K562 (cell line): Measurements from ENCODE around the gene CCDC148. TPM values are rescaled to one million over a fixed set of nuclear protein-coding genes. Genes with fewer than 3 reads are reported as not detected.

Source experiments
- ATAC-seq: fragments of 200-7000 bp; cut with Tn5 transposase; 3 replicates; pipeline ENCODE4 v1.9.1; 2020; ENCODE audit warnings: moderate library complexity
- BruUV-seq: library from RNA; stranded (reverse); fragments of 400-500 nt; replicated peaks from 2 replicates; lab custom pipeline; 2021; lab: Mats Ljungman, UMichigan
- CTCF ChIA-PET: fragments of 300-600 bp; formaldehyde crosslinking; extraction: SDS; loops from one replicate; lab custom pipeline; 2021; ENCODE audit warnings: low intra/inter-chr PET ratio; lab: Yijun Ruan, JAX
- POLR2A ChIA-PET: fragments of 300-600, 350-650 bp; sonication (Branson Sonifier 250); formaldehyde crosslinking; extraction: SDS; loops from one replicate; lab custom pipeline; 2021; ENCODE audit warnings: antibody characterized with exemption, inconsistent platforms; lab: Yijun Ruan, JAX
- DNase-seq, 4 experiments: peaks; one replicate each; pipeline versions ENCODE4 v3.0.0 to v3.0.0-alpha.2; 2011 to 2018; ENCODE audit warnings: low spot score in 3 of 4, mixed read lengths in 3 of 4; ENCODE audit errors: extremely low read depth in 1 of 4
- FAIRE-seq: peaks from 2 replicates; lab custom pipeline; 2011; peaks lifted over from hg19 to GRCh38; lab: Jason Lieb, UNC
- H2AFZ ChIP-seq: 2 replicates; pipeline ENCODE4 v1.6.0; 2011; ENCODE audit warnings: low read depth, low read length, control low read depth, inconsistent platforms
- H3K27ac ChIP-seq: fragments of 200-600 bp; 3 replicates; pipeline ENCODE4 v1.8.0; 2011; ENCODE audit warnings: low read depth, mild to moderate bottlenecking, control low read depth, inconsistent platforms, low read length, moderate library complexity, mixed read lengths; ENCODE audit errors: extremely low read depth
- H3K27me3 ChIP-seq, 2 experiments: fragments of 300-600 bp in 1 of 2; 2 replicates in 1 of 2; 3 replicates in 1 of 2; pipeline versions ENCODE4 v1.6.0 to v1.8.0; 2011; ENCODE audit warnings: inconsistent platforms in 2 of 2, low read length in 2 of 2, mild to moderate bottlenecking in 1 of 2, mixed read lengths in 1 of 2, moderate library complexity in 1 of 2; ENCODE audit not compliant: control insufficient read depth in 2 of 2, insufficient read depth in 2 of 2
- H3K36me3 ChIP-seq: fragments of 300-600 bp; 3 replicates; pipeline ENCODE4 v1.8.0; 2011; ENCODE audit warnings: mild to moderate bottlenecking, low read length, inconsistent platforms; ENCODE audit not compliant: control insufficient read depth, insufficient read depth
- H3K4me1 ChIP-seq, 2 experiments: fragments of 200-600 bp in 1 of 2; replicated peaks in 1 of 2; 2 replicates in 1 of 2; 3 replicates in 1 of 2; pipeline versions ENCODE4 v1.5.1 to v1.8.0; 2011; ENCODE audit warnings: inconsistent platforms in 2 of 2, low read length in 2 of 2, mild to moderate bottlenecking in 1 of 2, mixed read lengths in 1 of 2, moderate library complexity in 1 of 2; ENCODE audit not compliant: control insufficient read depth in 2 of 2, insufficient read depth in 2 of 2
- H3K4me2 ChIP-seq: 2 replicates; pipeline ENCODE4 v1.6.1; 2011; ENCODE audit warnings: low read length, control low read depth, inconsistent platforms, mixed read lengths; ENCODE audit not compliant: insufficient read depth
- H3K4me3 ChIP-seq: fragments of 200-600 bp; sonication (generic), shearing (Covaris generic); 2 replicates; pipeline ENCODE4 v1.5.1; 2016; ENCODE audit warnings: control low read depth, inconsistent platforms
- H3K79me2 ChIP-seq: fragments of 200-600 bp; 3 replicates; pipeline ENCODE4 v1.8.0; 2011; ENCODE audit warnings: low read length, inconsistent platforms; ENCODE audit not compliant: control insufficient read depth, insufficient read depth
- H3K9ac ChIP-seq, 2 experiments: 2 replicates each; pipeline versions ENCODE4 v1.6.0 to v1.6.1; 2011; ENCODE audit warnings: low read depth in 2 of 2, low read length in 2 of 2, control low read depth in 1 of 2, inconsistent platforms in 1 of 2, mild to moderate bottlenecking in 1 of 2, mixed read lengths in 1 of 2; ENCODE audit not compliant: insufficient read depth in 1 of 2
- H3K9me1 ChIP-seq: one replicate; pipeline ENCODE4 v1.6.0; 2011; ENCODE audit warnings: inconsistent platforms, mild to moderate bottlenecking, low read length, moderate library complexity; ENCODE audit not compliant: control insufficient read depth, insufficient read depth
- H3K9me3 ChIP-seq: replicated peaks from 2 replicates; pipeline ENCODE4 v1.5.1; 2011; ENCODE audit warnings: low read depth, low read length, inconsistent platforms; ENCODE audit not compliant: control insufficient read depth, insufficient read depth
- H4K20me1 ChIP-seq: replicated peaks from 2 replicates; pipeline ENCODE4 v1.6.1; 2011; ENCODE audit warnings: low read length, inconsistent platforms, mixed read lengths; ENCODE audit not compliant: control insufficient read depth, insufficient read depth
- DDX20 ChIP-seq: fragments of 450-650 bp; IDR thresholded peaks from 2 replicates; pipeline ENCODE4 v1.6.1; 2016; ENCODE audit warnings: missing genetic modification characterization, low read depth, mild to moderate bottlenecking, missing compliant biosample characterization, moderate library complexity
- E2F1 ChIP-seq: sonication (generic); formaldehyde crosslinking; IDR thresholded peaks from 2 replicates; pipeline ENCODE4 v1.8.1; 2023; ENCODE audit warnings: mild to moderate bottlenecking, missing genetic modification reagents, moderate library complexity
- ELF1 ChIP-seq: fragments of 200-800 bp; sonication (Bioruptor generic); IDR thresholded peaks from 2 replicates; pipeline ENCODE4 v1.6.1; 2016; ENCODE audit warnings: missing genetic modification characterization, missing compliant biosample characterization
- SRSF3 ChIP-seq: fragments of 200-400 bp; formaldehyde crosslinking; IDR thresholded peaks from 2 replicates; pipeline ENCODE4 v1.6.1; 2016; ENCODE audit warnings: mild to moderate bottlenecking, low read length, moderate library complexity; ENCODE audit not compliant: insufficient read depth
- WGBS: fragments of 100-300 bp; shearing (Covaris generic); methylation state at CpG from one replicate; pipeline ENCODE4 v1.1.6; 2016; ENCODE audit warnings: low coverage, mixed read lengths; ENCODE audit not compliant: insufficient coverage; ENCODE audit errors: missing lambda C conversion rate; 5-methylcytosine and 5-hydroxymethylcytosine counted together
- in situ Hi-C: fragments of 300-500 bp; cut with MboI; formaldehyde crosslinking; loops from 4 replicates; pipeline ENCODE4 v1.15.0; 2018; ENCODE audit warnings: inconsistent platforms, mixed read lengths
- intact Hi-C: fragments of 100-400 bp; cut with micrococcal nuclease; formaldehyde crosslinking; loops from 2 replicates; pipeline ENCODE4 v1.14.2; 2022
- polyA plus RNA-seq, 8 experiments: library from polyadenylated mRNA; depleted of rRNA in 4 of 8; stranded (reverse) in 5 of 8; unstranded in 3 of 8; fragments of >200 nt; fragmentation: Nextera tagmentation in 2 of 8; fragmentation: Illumina TruSeq in 1 of 8; extraction: Ambion mirVana in 2 of 8; extraction: Trizol in 1 of 8; gene quantifications; 2 replicates each; pipeline versions ENCODE4 v1.2.1 to v1.2.3, GENCODE V29; 2011 to 2014; ENCODE audit warnings: inconsistent platforms in 1 of 8, missing spikeins in 1 of 8
- total RNA-seq, 7 experiments: library from RNA; depleted of rRNA in 6 of 7; stranded (reverse); fragments of >200 nt in 6 of 7; fragmentation: Illumina TruSeq in 2 of 7; extraction: Trizol in 2 of 7; gene quantifications; 2 replicates each; pipeline versions ENCODE4 v1.2.1 to v1.2.3, GENCODE V29; 2011 to 2021; ENCODE audit warnings: low replicate concordance in 1 of 7
- TF ChIP-seq, protein P1 (sequence below), 2 experiments: IDR thresholded peaks; 2 replicates each; pipeline ENCODE4 v1.6.1; 2011; ENCODE audit warnings: borderline replicate concordance in 1 of 2, control low read depth in 1 of 2, low read depth in 1 of 2, low read length in 1 of 2, mild to moderate bottlenecking in 1 of 2, mixed read lengths in 1 of 2, moderate library complexity in 1 of 2; ENCODE audit not compliant: insufficient read depth in 1 of 2, insufficient read length in 1 of 2, poor library complexity in 1 of 2, severe bottlenecking in 1 of 2; ENCODE audit errors: extremely low read depth in 1 of 2
- TF ChIP-seq, protein P2 (sequence below), 2 experiments: fragments of 450-650 bp; IDR thresholded peaks; 2 replicates each; pipeline ENCODE4 v1.6.1; 2018; ENCODE audit warnings: mild to moderate bottlenecking in 2 of 2, low read depth in 1 of 2; ENCODE audit not compliant: partially characterized antibody in 2 of 2
- TF ChIP-seq, protein P3 (sequence below): fragments of 250-450 bp; sonication (Bioruptor Pico); IDR thresholded peaks from 2 replicates; pipeline ENCODE4 v1.8.0; 2022; ENCODE audit warnings: moderate library complexity, mild to moderate bottlenecking, inconsistent platforms
- TF ChIP-seq, protein P4 (sequence below): fragments of 250-450 bp; sonication (Bioruptor Pico); IDR thresholded peaks from 2 replicates; pipeline ENCODE4 v1.5.0; 2021

Gene CCDC148
- total and polyA plus RNA-seq, 9 of the 15 experiments (the other 6 are each of a cell fraction or from before 2014, with no cell fraction given) = 0.10 to 1.4 (median 0.65) TPM

- POLR2A ChIA-PET = interaction anchor here (0.7 kb wide), 1 partner anchor 517 kb away, joined by 3 read pairs; no protein-coding TSS in a partner anchor
- intact Hi-C loops (loop anchor here (5.0 kb wide), 1 partner anchor 278 kb away; no protein-coding TSS in a partner anchor), in situ Hi-C loops (no loop called here)
- no peaks in the 10 kb centered on the region for H3K79me2 ChIP-seq
- H3K9me3 ChIP-seq = no peaks in the 10 kb centered on the region
- DNase-seq (no peak), FAIRE-seq (no peak), ATAC-seq (no peak)
- no peak overlapping the region for H3K4me2 ChIP-seq
- H2AFZ ChIP-seq = no peak overlapping the region
- no peak overlapping the region for H3K4me3 ChIP-seq
- H3K27ac ChIP-seq = no peak overlapping the region
- H3K36me3 ChIP-seq = no peaks in the 10 kb centered on the region
- CTCF ChIA-PET = interaction anchor here (0.5 kb wide), 1 partner anchor 20 kb away, joined by 3 read pairs; no protein-coding TSS in a partner anchor
- H3K9me1 ChIP-seq = no peaks in the 10 kb centered on the region
- 50% methylated on average over 3 of the region's 3 CpGs for whole genome bisulfite sequencing
- H3K9ac ChIP-seq = no peak overlapping the region
- H3K4me1 ChIP-seq = no peaks in the 10 kb centered on the region
- H4K20me1 ChIP-seq = no peaks in the 10 kb centered on the region
- no TSS peak for BruUV-seq
- no peaks in the 10 kb centered on the region; a peak in 1 of 5 replicates for H3K27me3 ChIP-seq
- no peak for TF ChIP-seq E2F1 (CRISPR knock-in tag)
- TF ChIP-seq DDX20 (tag) = no peak
- TF ChIP-seq SRSF3 = no peak
- TF ChIP-seq, protein P1, sequence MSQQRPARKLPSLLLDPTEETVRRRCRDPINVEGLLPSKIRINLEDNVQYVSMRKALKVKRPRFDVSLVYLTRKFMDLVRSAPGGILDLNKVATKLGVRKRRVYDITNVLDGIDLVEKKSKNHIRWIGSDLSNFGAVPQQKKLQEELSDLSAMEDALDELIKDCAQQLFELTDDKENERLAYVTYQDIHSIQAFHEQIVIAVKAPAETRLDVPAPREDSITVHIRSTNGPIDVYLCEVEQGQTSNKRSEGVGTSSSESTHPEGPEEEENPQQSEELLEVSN (IDR thresholded peaks at IDR 0.05; ENCODE audit: borderline replicate concordance in 1 of 2, extremely low read depth in 1 of 2, insufficient read depth in 1 of 2, insufficient read length in 1 of 2, low read depth in 1 of 2, low read length in 1 of 2, poor library complexity in 1 of 2, severe bottlenecking in 1 of 2) = no peak
- TF ChIP-seq ELF1 (tag) = no peak
- TF ChIP-seq, protein P2, sequence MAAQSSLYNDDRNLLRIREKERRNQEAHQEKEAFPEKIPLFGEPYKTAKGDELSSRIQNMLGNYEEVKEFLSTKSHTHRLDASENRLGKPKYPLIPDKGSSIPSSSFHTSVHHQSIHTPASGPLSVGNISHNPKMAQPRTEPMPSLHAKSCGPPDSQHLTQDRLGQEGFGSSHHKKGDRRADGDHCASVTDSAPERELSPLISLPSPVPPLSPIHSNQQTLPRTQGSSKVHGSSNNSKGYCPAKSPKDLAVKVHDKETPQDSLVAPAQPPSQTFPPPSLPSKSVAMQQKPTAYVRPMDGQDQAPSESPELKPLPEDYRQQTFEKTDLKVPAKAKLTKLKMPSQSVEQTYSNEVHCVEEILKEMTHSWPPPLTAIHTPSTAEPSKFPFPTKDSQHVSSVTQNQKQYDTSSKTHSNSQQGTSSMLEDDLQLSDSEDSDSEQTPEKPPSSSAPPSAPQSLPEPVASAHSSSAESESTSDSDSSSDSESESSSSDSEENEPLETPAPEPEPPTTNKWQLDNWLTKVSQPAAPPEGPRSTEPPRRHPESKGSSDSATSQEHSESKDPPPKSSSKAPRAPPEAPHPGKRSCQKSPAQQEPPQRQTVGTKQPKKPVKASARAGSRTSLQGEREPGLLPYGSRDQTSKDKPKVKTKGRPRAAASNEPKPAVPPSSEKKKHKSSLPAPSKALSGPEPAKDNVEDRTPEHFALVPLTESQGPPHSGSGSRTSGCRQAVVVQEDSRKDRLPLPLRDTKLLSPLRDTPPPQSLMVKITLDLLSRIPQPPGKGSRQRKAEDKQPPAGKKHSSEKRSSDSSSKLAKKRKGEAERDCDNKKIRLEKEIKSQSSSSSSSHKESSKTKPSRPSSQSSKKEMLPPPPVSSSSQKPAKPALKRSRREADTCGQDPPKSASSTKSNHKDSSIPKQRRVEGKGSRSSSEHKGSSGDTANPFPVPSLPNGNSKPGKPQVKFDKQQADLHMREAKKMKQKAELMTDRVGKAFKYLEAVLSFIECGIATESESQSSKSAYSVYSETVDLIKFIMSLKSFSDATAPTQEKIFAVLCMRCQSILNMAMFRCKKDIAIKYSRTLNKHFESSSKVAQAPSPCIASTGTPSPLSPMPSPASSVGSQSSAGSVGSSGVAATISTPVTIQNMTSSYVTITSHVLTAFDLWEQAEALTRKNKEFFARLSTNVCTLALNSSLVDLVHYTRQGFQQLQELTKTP (IDR thresholded peaks at IDR 0.05; ENCODE audit: low read depth in 1 of 2, partially characterized antibody in 2 of 2) = no peak
- TF ChIP-seq, protein P3, sequence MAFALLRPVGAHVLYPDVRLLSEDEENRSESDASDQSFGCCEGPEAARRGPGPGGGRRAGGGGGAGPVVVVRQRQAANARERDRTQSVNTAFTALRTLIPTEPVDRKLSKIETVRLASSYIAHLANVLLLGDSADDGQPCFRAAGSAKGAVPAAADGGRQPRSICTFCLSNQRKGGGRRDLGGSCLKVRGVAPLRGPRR (CRISPR knock-in tag) = no peak
- TF ChIP-seq, protein P4, sequence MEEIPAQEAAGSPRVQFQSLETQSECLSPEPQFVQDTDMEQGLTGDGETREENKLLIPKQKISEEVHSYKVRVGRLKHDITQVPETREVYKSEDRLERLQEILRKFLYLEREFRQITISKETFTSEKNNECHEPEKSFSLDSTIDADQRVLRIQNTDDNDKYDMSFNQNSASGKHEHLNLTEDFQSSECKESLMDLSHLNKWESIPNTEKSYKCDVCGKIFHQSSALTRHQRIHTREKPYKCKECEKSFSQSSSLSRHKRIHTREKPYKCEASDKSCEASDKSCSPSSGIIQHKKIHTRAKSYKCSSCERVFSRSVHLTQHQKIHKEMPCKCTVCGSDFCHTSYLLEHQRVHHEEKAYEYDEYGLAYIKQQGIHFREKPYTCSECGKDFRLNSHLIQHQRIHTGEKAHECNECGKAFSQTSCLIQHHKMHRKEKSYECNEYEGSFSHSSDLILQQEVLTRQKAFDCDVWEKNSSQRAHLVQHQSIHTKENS (CRISPR knock-in tag) = no peak
Observed at GRCh38 chr2:158184556-158185343, 271.8 kb downstream of the CCDC148 start.
